ACHN (cell line): ENCODE measurements around the gene IFI27L2.

Source experiments
- DNase-seq: peaks from one replicate; pipeline ENCODE4 v3.0.0-alpha.2; 2015
- in situ Hi-C: cut with HindIII; loops from 2 replicates; pipeline ENCODE4 v1.10.0; 2017; ENCODE audit warnings: low sequenced_read_pairs, low pct_ligation_motif_present, low pct_unique_long_range_greater_than_20kb

Gene IFI27L2

GRCh38 chr14:94129111-94129757, at the start of gene IFI27L2:
TSS of gene IFI27L2 (minus strand) at chr14:94129604. CDS start at chr14:94129564, 40 bp downstream.
- peak; percentile 85 for DNase-seq
- in situ Hi-C loops: no loop called here

- in situ Hi-C loops: no loop called here
- DNase-seq: no peak
Measured at GRCh38 chr14:94177806-94178205, 48.4 kb upstream of the IFI27L2 start.

GRCh38 chr14:94176808-94177207, 47.4 kb upstream of the IFI27L2 start:
- in situ Hi-C loops: no loop called here
- no peak for DNase-seq

- no peak for DNase-seq
- in situ Hi-C loops: no loop called here
Measured at GRCh38 chr14:94175747-94176146, 46.3 kb upstream of the IFI27L2 start.

- no peak for DNase-seq
Measured at GRCh38 chr14:94175011-94175745, 45.8 kb upstream of the IFI27L2 start.

DNA sequence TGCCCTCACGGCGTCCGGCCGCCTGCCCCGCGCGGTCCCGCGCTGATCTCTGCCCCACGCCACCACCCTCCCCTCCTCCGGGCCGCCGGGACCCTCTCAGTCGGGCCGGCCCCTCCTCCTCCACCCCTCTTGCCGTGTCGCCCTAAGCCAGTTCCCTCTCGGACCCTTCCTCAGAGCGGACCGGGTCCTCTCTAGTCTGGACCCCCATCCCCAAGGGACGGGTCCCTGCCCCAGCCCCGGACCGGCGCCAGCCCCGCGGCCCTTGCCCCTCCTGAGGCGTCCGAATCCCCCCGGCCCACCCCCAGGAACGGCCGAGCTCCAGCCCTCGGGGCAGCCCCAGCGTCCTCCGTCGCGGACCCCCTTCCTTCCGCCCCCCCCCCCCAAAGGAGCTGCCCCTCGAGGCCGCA, 45.2 kb upstream of the IFI27L2 start:
- in situ Hi-C loops: no loop called here
- DNase-seq: no peak

More at GRCh38 chr14:94175011-94175745, 45.8 kb upstream of the IFI27L2 start:
- in situ Hi-C loops: no loop called here

- in situ Hi-C loops: no loop called here
- peak; percentile 91 for DNase-seq
Measured at GRCh38 chr14:94173885-94174603, 44.6 kb upstream of the IFI27L2 start, which contains the start of gene PPP4R4. TSS of gene PPP4R4 (plus strand) at chr14:94174322. CDS start at chr14:94174466, 144 bp downstream.

DNA sequence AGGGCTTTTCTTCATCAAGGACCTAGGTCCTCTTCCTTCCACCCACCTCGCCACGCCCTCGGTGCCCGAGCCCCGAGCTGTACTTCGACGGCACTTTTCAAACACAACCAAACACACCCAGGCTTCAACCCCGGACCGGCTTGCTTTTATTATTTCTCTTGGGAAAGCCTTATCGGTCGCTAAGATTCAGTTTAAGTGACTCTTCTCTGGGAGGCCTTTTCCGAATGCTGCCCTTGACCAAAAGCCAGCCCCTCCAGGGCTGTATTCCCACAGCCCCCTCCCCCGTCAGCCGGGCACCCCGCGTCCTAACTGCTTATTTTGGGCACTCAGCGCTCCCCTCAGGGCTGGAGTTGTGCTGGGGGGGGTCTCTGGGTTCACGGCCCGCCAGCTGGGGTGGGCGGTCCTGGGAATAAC, 44.1 kb upstream of the IFI27L2 start:
- in situ Hi-C loops: no loop called here
- no peak for DNase-seq

GRCh38 chr14:94172545-94172944, 43.1 kb upstream of the IFI27L2 start:
- in situ Hi-C loops: no loop called here
- no peak for DNase-seq

DNA sequence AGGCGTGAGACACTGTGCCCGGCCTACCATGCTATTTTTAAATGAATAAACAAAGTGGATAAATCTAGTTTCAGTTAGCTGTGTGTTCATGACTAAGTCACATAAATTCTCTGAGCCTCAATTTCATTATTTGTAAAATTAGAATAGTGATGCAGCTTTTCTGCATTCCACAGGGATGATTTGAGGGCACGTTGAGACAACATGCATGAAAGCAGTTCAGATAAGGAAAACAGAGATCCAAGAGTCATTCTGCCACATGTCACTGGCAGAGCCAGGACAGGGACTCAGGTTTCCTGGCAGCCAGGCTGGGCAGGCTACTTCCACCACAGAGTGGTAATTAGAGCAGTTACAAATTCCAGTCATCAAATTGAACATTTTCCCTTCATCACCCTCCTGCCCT, 41.8 kb upstream of the IFI27L2 start:
- in situ Hi-C loops: no loop called here
- DNase-seq: no peak

DNA sequence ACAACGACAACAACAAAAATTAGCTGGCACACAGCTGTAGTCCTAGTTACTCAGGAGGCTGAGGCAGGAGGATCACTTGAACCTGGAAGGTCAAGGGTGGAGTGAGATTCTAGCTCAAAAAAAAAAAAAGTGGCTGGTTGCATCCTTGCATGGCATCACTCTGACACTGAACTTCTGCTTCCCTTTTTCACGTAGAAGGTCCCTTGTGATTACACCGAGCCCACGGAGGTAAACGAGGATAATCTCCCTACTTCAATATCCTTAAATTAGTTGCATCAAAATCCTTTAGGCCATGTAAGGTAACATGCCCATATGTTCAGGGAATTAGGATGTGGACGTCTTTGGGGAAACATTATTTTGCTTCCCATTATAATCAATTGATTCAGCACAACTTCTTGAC, 40.7 kb upstream of the IFI27L2 start:
- DNase-seq: no peak

GRCh38 chr14:94165744-94166143, 36.3 kb upstream of the IFI27L2 start:
- in situ Hi-C loops: no loop called here
- DNase-seq: no peak

More for the DNA sequence above, 40.7 kb upstream of the IFI27L2 start:
- in situ Hi-C loops: no loop called here

GRCh38 chr14:94164685-94165431, 35.5 kb upstream of the IFI27L2 start:
- no peak for DNase-seq
- in situ Hi-C loops: no loop called here

GRCh38 chr14:94163796-94164195, 34.4 kb upstream of the IFI27L2 start:
- DNase-seq: no peak
- in situ Hi-C loops: no loop called here

GRCh38 chr14:94162466-94162865, 33.1 kb upstream of the IFI27L2 start:
- no peak for DNase-seq
- in situ Hi-C loops: no loop called here

GRCh38 chr14:94161981-94162380, 32.6 kb upstream of the IFI27L2 start:
- no peak for DNase-seq
- in situ Hi-C loops: no loop called here

DNA sequence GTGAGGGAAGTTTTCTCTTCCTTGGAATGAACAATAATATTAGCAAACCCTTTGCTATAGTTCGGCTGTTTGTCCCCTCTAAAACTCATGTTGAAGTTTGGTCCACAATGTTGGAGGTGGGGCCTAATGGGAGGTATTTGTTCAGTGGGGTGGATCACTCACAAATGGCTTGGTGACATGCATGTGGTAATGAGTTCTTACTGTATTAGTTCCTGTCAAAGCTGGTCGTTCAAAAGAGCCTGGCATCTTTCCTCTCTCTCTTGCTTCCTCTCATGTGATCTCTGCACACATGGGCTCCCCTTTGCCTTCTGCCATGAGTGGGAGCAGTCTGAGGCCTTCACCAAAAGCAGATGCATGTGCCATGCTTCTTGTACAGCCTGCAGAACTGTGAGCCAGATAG, 31.7 kb upstream of the IFI27L2 start:
- DNase-seq: no peak
- in situ Hi-C loops: no loop called here

DNA sequence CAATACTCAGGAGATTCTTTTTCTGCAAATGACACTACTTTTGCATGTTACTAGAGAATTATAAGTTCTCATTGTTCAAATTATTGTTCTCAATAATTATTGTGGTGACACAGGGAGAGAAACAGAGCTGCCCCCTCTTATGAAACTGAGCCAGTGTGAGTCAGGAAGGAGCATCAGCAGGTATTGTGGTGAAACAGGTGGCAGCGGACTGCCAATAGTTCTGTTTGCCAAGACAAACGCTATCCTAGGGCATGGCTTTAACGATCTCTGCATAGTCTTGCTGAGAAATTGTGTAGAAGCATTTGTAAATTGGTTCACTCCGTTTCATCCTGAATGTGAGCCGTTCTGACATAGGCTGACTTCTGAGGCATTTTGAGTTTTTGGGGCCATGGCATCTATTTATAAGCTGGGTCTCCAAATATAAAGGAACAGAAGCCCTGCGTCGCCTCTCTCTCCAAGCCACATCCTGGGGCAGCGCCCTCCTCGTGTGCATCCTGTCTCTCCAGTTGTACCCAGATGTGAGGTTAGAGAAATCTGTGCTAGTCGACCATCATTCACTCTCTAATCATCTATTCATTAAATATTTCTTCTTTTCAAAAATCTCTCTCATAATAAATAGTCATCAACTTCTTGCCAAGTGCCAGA, 29.0 kb upstream of the IFI27L2 start:
- DNase-seq: no peak
- in situ Hi-C loops: no loop called here
